Measurements from ENCODE around the gene RCHY1.
"Not testable (repeated sequence)": the region's sequence is repeated elsewhere in the genome, so short reads cannot be mapped to it uniquely, and the experiment has no call there.

GRCh38 chr4:75537308-75537707 is 23.1 kb upstream of the RCHY1 start:
- TF ChIP-seq CTCF (conservative IDR thresholded peaks at IDR 0.05 in 1 of 2, IDR thresholded peaks at IDR 0.05 in 1 of 2; ENCODE audit: extremely low read depth in 1 of 2, insufficient read depth in 1 of 2, low read depth in 1 of 2, low read length in 2 of 2); EZH2 (IDR thresholded peaks at IDR 0.05; ENCODE audit: borderline replicate concordance, low read length): not testable (repeated sequence)

Measured in mammary epithelial cell (primary cell).